Activated CD4-positive, alpha-beta T cell treated with anti-CD3 and anti-CD28 coated beads, Interleukin-2, amount 50 U/mL, for 24 hours (primary cell): ENCODE measurements around the gene CMTR1.

Experiments used
- DNase-seq, 2 donors: peaks; one replicate each; pipeline ENCODE4 v3.0.0-alpha.2; 2020; ENCODE audit warnings: low read depth in 1 of 2, low spot score in 1 of 2

CMTR1 gene

DNA sequence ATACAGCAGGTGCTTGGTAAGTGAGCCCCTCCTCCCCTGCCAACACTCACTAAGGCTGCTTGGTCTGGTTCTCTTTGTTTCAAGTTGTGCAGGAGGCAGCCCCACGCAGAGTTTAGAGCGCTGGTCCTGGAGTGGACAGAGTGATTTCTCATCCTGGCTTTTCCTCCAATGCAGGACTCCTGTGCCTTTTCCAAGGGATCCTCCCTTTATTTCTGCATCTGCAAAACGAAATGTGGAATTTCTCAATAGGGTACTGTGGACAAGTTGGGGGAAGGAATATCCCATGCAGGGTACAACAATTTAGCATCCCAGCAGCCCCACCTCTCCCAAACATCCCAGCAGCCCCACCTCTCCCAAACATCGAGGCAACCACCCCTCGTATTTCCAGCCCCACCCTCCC lies 97.3 kb downstream of the CMTR1 start:
- DNase-seq: no peak

DNA sequence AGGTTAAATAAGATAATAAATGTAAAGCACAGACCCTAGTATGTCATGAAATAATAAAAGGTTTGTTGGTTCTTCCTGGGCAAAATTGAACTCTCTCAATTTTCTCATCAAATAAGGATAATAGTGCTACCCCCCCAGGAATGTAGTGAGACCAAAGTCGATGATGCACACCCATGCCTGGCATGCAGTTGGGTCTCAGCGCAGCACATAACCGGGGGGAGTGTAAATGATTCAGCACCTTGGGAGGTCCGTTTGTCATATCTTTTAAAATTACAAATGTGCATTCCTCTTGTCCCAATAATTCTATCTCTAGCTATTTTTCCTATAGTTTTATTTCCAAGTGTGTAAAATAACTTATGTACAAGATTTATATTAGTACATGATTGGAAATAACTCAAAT lies 98.0 kb downstream of the CMTR1 start:
- DNase-seq: no peak
